Renal pelvis (tissue), 4 donors: Measurements from ENCODE around the gene ATXN2. TPM values are rescaled to one million over a fixed set of nuclear protein-coding genes. Genes with fewer than 3 reads are reported as not detected.
"Not testable (repeated sequence)": the region's sequence is repeated elsewhere in the genome, so short reads cannot be mapped to it uniquely, and the experiment has no call there.

Experiments used
- DNase-seq: peaks from one replicate; pipeline ENCODE4 v3.0.0-alpha.2; 2013
- polyA plus RNA-seq, 3 donors: library from polyadenylated mRNA; unstranded; fragments of 120-200 nt; gene quantifications; one replicate each; pipeline ENCODE4 v1.2.1, GENCODE V29; 2013; ENCODE audit not compliant: insufficient read length in 3 of 3

The ATXN2 gene
- polyA plus RNA-seq, 3 donors = 58.6 to 94.4 (median 78.1) TPM

DNA sequence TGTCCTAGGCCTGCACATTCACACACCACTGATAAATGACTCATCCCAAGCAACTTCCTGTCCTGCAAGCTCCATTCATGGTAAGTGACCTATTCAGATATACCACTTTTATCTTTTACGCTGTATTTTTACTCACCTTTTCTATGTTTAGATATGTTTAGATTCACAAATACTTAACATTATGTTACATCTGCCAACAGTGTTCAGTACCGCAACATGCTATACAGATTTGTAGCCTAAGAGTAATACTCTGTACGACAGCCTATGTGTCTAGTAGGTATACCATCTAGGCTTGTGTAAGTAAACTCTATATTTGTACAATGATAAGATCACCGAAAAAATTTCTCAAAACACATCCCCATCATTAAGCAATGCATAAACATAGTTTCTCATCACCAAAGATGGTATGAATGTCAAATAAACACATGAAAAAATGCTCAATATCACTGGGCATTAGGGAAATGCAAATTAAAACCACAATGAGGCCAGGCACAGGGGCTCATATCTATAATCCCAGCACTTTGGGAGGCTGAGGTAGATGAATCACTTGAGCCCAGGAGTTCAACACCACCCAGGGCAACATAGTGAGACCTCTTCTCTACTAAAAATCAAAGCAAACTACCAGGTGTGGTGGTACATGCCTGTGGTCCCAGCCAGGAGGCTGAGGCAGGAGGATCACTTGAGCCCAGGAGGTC lies 20.7 kb downstream of the ATXN2 start:
- DNase-seq = no peak

GRCh38 chr12:111574797-111575443 lies 24.2 kb downstream of the ATXN2 start:
- DNase-seq = no peak

- DNase-seq = no peak
Observed at GRCh38 chr12:111573476-111573875, 25.6 kb downstream of the ATXN2 start.

DNA sequence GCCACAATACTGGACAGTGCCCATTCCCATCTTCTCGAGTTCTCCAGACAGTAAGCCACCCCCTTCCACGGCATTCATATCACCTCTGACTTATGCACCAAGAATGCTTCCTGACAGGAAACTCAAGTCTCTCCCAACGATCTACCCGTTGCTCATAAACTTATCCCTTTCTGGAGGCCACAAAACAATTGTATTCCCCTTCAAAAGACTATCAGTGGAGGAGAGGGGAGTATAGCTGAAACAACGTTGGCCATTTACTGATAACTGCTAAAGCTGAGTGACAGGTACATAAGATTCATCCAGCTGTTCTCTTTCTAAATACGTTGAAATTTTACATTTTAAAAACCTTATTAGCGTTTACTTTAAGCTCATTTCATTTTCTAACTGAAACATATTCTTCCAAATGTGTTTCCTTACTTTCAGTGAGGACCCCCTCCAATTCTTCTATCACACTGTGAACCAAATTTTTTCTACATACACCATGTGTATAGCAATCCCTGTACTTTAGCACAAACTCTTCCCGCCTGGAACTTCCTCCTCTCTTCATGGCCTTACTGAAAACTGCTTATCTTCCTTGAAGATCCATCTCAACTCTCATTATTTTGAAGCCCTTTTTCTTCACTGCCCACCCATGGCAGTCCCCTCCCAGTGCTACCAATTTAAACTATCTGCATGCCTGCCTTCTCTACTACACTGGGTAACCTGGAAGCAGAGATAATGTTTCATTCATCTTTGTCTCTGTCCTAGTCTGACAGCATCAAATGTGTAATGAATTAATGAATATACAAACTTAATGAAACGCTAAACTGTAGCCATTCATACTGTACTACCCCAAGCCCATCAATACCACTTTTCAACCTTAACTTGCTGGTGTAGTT lies 28.8 kb downstream of the ATXN2 start:
- no peak for DNase-seq

GRCh38 chr12:111569363-111570083 lies 29.6 kb downstream of the ATXN2 start:
- DNase-seq = no peak

GRCh38 chr12:111560844-111561243 lies 38.3 kb downstream of the ATXN2 start:
- DNase-seq = not testable (repeated sequence)

GRCh38 chr12:111558107-111558376 lies 41.1 kb downstream of the ATXN2 start:
- DNase-seq = no peak

DNA sequence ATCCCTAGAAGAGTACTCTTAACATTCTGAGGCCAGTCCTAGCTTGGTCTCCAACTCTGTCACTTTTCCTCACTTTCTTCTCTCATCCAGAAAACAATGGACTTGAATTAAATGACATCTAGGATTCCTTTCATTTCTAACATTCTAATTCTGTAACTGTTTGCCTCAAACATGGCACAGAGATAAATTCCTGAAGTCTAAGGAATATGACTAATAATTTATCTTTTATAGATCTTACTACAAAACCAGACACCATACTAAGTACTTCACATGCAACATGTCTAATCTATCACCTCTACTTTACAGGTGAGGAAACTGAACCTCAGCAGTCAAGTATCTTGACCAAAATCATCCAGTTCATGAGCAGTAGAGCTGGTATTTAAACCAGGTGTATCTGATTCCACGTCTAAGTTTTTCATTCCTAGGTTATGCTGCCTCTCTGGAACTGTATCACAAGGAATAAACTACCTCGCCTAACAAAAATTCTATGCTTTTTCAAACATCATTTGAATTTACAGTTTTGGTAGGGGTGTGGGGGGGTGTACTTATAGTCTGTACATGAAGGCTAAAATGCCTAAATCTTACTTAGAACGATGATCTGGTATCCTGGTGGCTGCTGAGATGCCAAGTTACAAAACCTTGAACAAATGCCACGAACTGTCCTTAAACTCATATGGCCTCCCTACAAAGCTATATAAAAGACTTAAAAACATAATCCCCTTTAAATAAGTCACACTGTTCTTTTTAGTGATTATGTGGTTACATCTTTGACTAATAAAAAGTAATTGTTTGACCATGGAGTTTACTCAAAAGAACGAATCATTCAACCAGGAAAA lies 41.6 kb downstream of the ATXN2 start:
- DNase-seq = no peak

DNA sequence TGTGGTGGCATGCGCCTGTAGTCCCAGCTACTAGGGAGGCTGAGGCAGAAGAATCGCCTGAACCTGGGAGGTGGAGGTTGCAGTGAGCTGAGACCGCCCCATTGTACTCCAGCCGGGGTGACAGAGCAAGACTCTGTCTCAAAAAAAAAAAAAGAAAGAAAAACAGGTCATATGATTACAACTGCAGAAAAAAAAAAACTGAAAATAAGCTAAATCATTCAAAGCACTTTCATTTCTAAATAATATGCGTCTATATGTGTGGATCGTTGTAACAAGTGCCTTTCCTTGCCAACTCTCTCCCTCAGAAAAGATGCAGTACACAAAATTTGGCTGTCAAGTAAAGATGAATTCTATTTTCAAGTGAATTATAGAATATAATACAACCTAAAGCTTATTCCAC lies 42.4 kb downstream of the ATXN2 start:
- DNase-seq = no peak

- DNase-seq = not testable (repeated sequence)
Observed at GRCh38 chr12:111555313-111555712, 43.8 kb downstream of the ATXN2 start.

GRCh38 chr12:111546758-111547383 lies 52.2 kb downstream of the ATXN2 start:
- DNase-seq = no peak

DNA sequence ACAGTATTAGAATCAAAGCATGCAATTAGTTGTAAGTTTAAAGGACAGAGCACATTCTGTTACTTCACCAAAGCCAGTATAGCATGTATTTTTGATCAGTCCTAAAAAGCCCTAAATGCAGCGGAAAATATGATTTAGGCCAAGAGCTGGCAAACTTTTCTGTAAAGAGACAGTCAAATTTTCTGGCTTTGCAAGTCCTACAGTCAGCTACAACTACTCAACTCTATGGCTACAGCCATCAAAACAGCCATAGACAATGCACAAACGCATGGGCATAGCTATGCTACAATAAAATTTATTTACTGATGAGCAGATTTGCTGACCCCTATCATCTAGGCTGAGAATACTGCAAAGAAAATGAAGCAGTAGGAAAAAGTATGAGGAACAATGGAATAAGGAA lies 52.9 kb downstream of the ATXN2 start:
- DNase-seq = no peak

GRCh38 chr12:111544032-111544431 lies 55.1 kb downstream of the ATXN2 start:
- no peak for DNase-seq

- no peak for DNase-seq
Observed at GRCh38 chr12:111532751-111533150, 66.4 kb downstream of the ATXN2 start.

- DNase-seq = peak; percentile 39
Observed at GRCh38 chr12:111529424-111530368, 69.4 kb downstream of the ATXN2 start.

DNA sequence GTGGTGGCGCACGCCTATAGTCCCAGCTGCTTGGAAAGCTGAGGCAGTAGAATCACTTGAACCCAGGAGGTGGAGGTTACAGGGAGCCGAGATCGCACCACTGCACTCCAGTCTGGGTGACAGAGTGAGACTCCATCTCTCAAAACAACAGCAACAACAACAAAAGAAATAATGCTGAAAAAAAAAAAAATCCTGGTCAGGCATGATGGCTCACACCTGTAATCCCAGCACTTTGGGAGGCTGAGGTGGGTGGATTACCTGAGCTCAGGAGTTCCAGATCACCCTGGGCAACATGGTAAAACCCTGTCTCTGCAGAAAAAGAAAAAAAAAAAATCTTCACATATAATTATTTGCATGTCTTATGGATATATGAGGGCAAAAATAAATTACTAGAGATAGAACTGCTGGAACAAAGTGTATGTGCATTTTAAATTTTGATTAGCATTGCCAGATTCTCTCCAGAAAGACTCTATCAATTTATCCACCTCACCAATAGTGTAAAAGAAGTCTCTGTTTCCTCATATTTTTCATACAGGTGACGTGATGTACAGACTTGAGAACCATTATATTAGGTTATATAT lies 75.4 kb downstream of the ATXN2 start:
- DNase-seq = no peak

DNA sequence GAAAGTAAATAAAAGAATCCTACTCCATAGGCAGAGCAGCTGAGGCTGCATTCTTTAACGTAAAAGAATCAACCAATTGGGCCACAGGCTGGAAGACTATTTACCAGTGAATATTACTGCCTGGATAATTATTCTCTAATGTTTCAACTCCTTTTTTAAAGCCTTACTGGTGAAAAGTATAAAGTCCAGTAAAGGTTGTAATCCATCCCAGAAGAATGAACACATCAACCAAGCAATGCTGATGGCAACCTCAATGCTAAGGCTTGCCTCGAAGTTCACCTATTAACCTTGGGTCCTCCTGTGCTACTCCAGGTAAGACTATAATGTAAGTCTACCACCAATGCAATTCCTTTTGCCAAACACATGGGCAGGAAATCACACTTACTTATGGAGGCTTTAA lies 77.3 kb downstream of the ATXN2 start:
- DNase-seq = no peak

DNA sequence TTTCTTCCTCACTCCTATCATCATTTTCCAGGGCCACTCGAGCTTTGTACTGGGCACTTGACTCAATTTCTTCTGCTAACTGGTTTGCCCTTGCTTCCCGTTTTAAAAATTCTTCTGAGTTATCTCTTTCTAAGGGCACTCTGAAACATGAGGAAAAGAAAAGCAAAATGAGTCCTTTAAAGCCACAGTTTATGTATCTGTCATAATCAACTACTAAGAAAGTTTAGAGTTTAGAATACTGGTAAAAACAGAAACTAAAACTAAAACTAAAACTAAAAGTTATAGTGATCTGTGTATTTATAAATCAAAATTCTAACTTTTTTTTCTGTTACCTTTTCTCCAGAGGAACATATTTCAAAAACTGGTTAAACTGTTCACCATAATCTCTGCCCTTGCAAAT lies 79.2 kb downstream of the ATXN2 start:
- DNase-seq = no peak

- DNase-seq = no peak
Observed at GRCh38 chr12:111519083-111519482, 80.0 kb downstream of the ATXN2 start.
